A549 (cell line): ENCODE data around the gene FZD7. TPM values are rescaled to one million over a fixed set of nuclear protein-coding genes. Genes with fewer than 3 reads are reported as not detected.

ENCODE experiments used
- ATAC-seq, 2 experiments: fragments of 200-7000 bp in 1 of 2; fragments of >200 bp in 1 of 2; cut with Nextera tagmentation in 1 of 2; cut with Tn5 transposase in 1 of 2; 3 replicates each; pipeline versions ENCODE4 v1.8.0 to v1.9.1; 2018 to 2020; ENCODE audit warnings: mild to moderate bottlenecking in 1 of 2, moderate library complexity in 1 of 2
- CTCF ChIA-PET: fragments of 300-600 bp; sonication (Branson Sonifier 250); formaldehyde crosslinking; extraction: SDS; loops from one replicate; lab custom pipeline; 2021; ENCODE audit warnings: antibody characterized with exemption, inconsistent platforms; lab: Yijun Ruan, JAX
- POLR2A ChIA-PET: fragments of 350-600 bp; formaldehyde crosslinking; extraction: SDS; loops from one replicate; lab custom pipeline; 2021; ENCODE audit warnings: antibody characterized with exemption, inconsistent platforms; lab: Yijun Ruan, JAX
- DNase-seq, 2 experiments: peaks; one replicate each; pipeline versions ENCODE4 v3.0.0 to v3.0.0-alpha.2; 2011 to 2016; ENCODE audit warnings: low read depth in 1 of 2, low spot score in 1 of 2
- FAIRE-seq: peaks from 2 replicates; lab custom pipeline; 2011; peaks lifted over from hg19 to GRCh38; lab: Jason Lieb, UNC
- H3K27ac ChIP-seq, 2 experiments: fragments of >200 bp; sonication (Bioruptor Twin); formaldehyde crosslinking; 3 replicates each; pipeline ENCODE4 v1.5.1; 2016 to 2017
- H3K4me1 ChIP-seq: fragments of >200 bp; sonication (Bioruptor Twin); formaldehyde crosslinking; 3 replicates; pipeline ENCODE4 v1.6.1; 2016
- H3K4me2 ChIP-seq: fragments of >200 bp; sonication (Bioruptor Twin); formaldehyde crosslinking; 3 replicates; pipeline ENCODE4 v1.6.1; 2016
- H3K4me3 ChIP-seq: fragments of >200 bp; sonication (Bioruptor Twin); formaldehyde crosslinking; 3 replicates; pipeline ENCODE4 v1.5.1; 2016
- H3K9me3 ChIP-seq: fragments of >200 bp; sonication (Bioruptor Twin); formaldehyde crosslinking; 3 replicates; pipeline ENCODE4 v1.6.1; 2016
- BCL3 ChIP-seq: fragments of >200 bp; sonication (Bioruptor Twin); formaldehyde crosslinking; IDR thresholded peaks from 3 replicates; pipeline ENCODE4 v1.6.1; 2016
- E2F6 ChIP-seq: IDR thresholded peaks from 2 replicates; pipeline ENCODE4 v1.6.1; 2012; ENCODE audit warnings: low read depth, borderline replicate concordance
- HOXB5 ChIP-seq: fragments of 250-450 bp; sonication (Bioruptor Pico); IDR thresholded peaks from 2 replicates; pipeline ENCODE4 v1.5.0; 2020; ENCODE audit warnings: mild to moderate bottlenecking, moderate library complexity
- MAZ ChIP-seq: fragments of 150-350 bp; IDR thresholded peaks from 2 replicates; pipeline ENCODE4 v1.6.1; 2014; ENCODE audit warnings: antibody characterized with exemption, low read depth, low read length, borderline replicate concordance
- NR3C1 ChIP-seq: fragments of >200 bp; sonication (Bioruptor Twin); formaldehyde crosslinking; IDR thresholded peaks from 3 replicates; pipeline ENCODE4 v1.6.1; 2017
- PBX3 ChIP-seq: IDR thresholded peaks from 2 replicates; pipeline ENCODE4 v1.6.1; 2012
- PHF8 ChIP-seq: fragments of 200-600 bp; sonication (generic); IDR thresholded peaks from 2 replicates; pipeline ENCODE4 v1.6.1; 2016; ENCODE audit warnings: low read depth, mild to moderate bottlenecking, antibody characterized with exemption, moderate library complexity, borderline replicate concordance
- RAD21 ChIP-seq, 2 experiments: fragments of >200 bp in 1 of 2; sonication (Bioruptor Twin) in 1 of 2; formaldehyde crosslinking in 1 of 2; IDR thresholded peaks in 1 of 2; conservative IDR thresholded peaks in 1 of 2; 2 replicates in 1 of 2; 3 replicates in 1 of 2; pipeline ENCODE4 v1.6.1; 2012 to 2018; ENCODE audit warnings: inconsistent platforms in 1 of 2
- REST ChIP-seq: fragments of 200-600 bp; sonication (generic); IDR thresholded peaks from 2 replicates; pipeline ENCODE4 v1.6.1; 2016; ENCODE audit warnings: antibody characterized with exemption, mild to moderate bottlenecking, moderate library complexity
- SREBF2 ChIP-seq: fragments of 450-650 bp; IDR thresholded peaks from 2 replicates; pipeline ENCODE4 v1.6.1; 2014; ENCODE audit warnings: mild to moderate bottlenecking, moderate library complexity
- TP53 ChIP-seq: fragments of 250-450 bp; sonication (Bioruptor Pico); IDR thresholded peaks from 2 replicates; pipeline ENCODE4 v1.5.0; 2021; ENCODE audit warnings: mild to moderate bottlenecking, moderate library complexity
- ZNF302 ChIP-seq: fragments of 250-450 bp; sonication (Bioruptor Pico); IDR thresholded peaks from 2 replicates; pipeline ENCODE4 v1.9.0; 2021; ENCODE audit warnings: inconsistent platforms, mild to moderate bottlenecking, moderate library complexity
- WGBS: methylation state at CpG from one replicate; pipeline ENCODE4 v1.1.6; 2017; ENCODE audit errors: missing lambda C conversion rate; 5-methylcytosine and 5-hydroxymethylcytosine counted together
- polyA plus RNA-seq, 4 experiments: library from polyadenylated mRNA; depleted of rRNA in 3 of 4; stranded (reverse); fragments of >200 nt; fragmentation: RNase III in 1 of 4; extraction: RNeasy Plus Mini Kit Qiagen cat#74134 plus additional on column Dnase treatment in 1 of 4; gene quantifications; 2 replicates in 3 of 4; 3 replicates in 1 of 4; pipeline ENCODE4 v1.2.3, GENCODE V29; 2011 to 2017

The FZD7 gene
- polyA plus RNA-seq, 2 of the 4 experiments (the other 2 are of a cell fraction) = 5.3 to 6.7 TPM

GRCh38 chr2:202084265-202084664 lies 50.6 kb downstream of the FZD7 start:
- Histone ChIP-seq H3K27ac (no peak overlapping the region), H3K4me2 (no peak overlapping the region), H3K4me3 (no peak overlapping the region), H3K4me1 (no peaks in the 10 kb centered on the region), H3K9me3 (no peaks in the 10 kb centered on the region; the same call in 2 of the 3 replicates)
- TF ChIP-seq MAZ (no peak), SREBF2 (no peak), BCL3 (no peak), NR3C1 (no peak), PBX3 (no peak), RAD21 (conservative IDR thresholded peaks at IDR 0.05 in 1 of 2, IDR thresholded peaks at IDR 0.05 in 1 of 2) (no peak), TP53 (no peak), PHF8 (no peak), HOXB5 (no peak), E2F6 (no peak), ZNF302 (CRISPR knock-in tag) (no peak), REST (no peak)
- ChIA-PET CTCF (no interaction called here), POLR2A (no interaction called here)
- DNase-seq = no peak
- no peak for ATAC-seq
- WGBS = 56% methylated on average over 5 of the region's 6 CpGs
- no peak for FAIRE-seq

Other genes with a start within 250 kb of the FZD7 start
- gene CDK15, start 227.3 kb upstream of the FZD7 start, polyA plus RNA-seq (2011; rRNA removed) = not detected in 2 replicates
- not detected in 3 replicates for gene CDK15, start 227.3 kb upstream of the FZD7 start, polyA plus RNA-seq (2017; fragmentation: RNase III; extraction: RNeasy Plus Mini Kit Qiagen cat#74134 plus additional on column Dnase treatment)
- gene KIAA2012, start 39.4 kb downstream of the FZD7 start, polyA plus RNA-seq (2011; rRNA removed) = 0.01 and 0.03 TPM in 2 replicates
- 0.03 to 0.05 TPM (median 0.04 TPM) in 3 replicates for gene KIAA2012, start 39.4 kb downstream of the FZD7 start, polyA plus RNA-seq (2017; fragmentation: RNase III; extraction: RNeasy Plus Mini Kit Qiagen cat#74134 plus additional on column Dnase treatment)
- gene SUMO1, start 204.7 kb downstream of the FZD7 start, polyA plus RNA-seq (2011; rRNA removed) = 138 and 206 TPM in 2 replicates
- 260 to 316 TPM (median 309 TPM) in 3 replicates for gene SUMO1, start 204.7 kb downstream of the FZD7 start, polyA plus RNA-seq (2017; fragmentation: RNase III; extraction: RNeasy Plus Mini Kit Qiagen cat#74134 plus additional on column Dnase treatment)
- 105 and 172 TPM in 2 replicates for gene NOP58, start 231.9 kb downstream of the FZD7 start, polyA plus RNA-seq (2011; rRNA removed)
- gene NOP58, start 231.9 kb downstream of the FZD7 start, polyA plus RNA-seq (2017; fragmentation: RNase III; extraction: RNeasy Plus Mini Kit Qiagen cat#74134 plus additional on column Dnase treatment) = 106 to 132 TPM (median 112 TPM) in 3 replicates